Upper lobe of left lung (tissue), 6 donors: ENCODE measurements around the gene PURB. TPM values are rescaled to one million over a fixed set of nuclear protein-coding genes. Genes with fewer than 3 reads are reported as not detected.

ENCODE experiments used
- ATAC-seq, 2 donors: fragments of 200-7000 bp; cut with Tn5 transposase; one replicate each; pipeline ENCODE4 v1.9.1; 2022; ENCODE audit warnings: mild to moderate bottlenecking in 2 of 2, moderate library complexity in 2 of 2; ENCODE audit not compliant: low FRiP score in 2 of 2
- DNase-seq, 2 donors: peaks; one replicate each; pipeline ENCODE4 v3.0.0-alpha.2; 2019 to 2020
- H3K27ac ChIP-seq, 4 donors: fragments of 200-600 bp; sonication (generic); one replicate each; pipeline ENCODE4 v1.5.1; 2016 to 2019
- H3K27me3 ChIP-seq, 4 donors: fragments of 200-600 bp; sonication (generic); one replicate each; pipeline ENCODE4 v1.5.1; 2017 to 2019
- H3K36me3 ChIP-seq, 4 donors: fragments of 200-600 bp; sonication (generic); one replicate each; pipeline ENCODE4 v1.5.1; 2016 to 2019
- H3K4me1 ChIP-seq, 4 donors: fragments of 200-600 bp; sonication (generic); one replicate each; pipeline ENCODE4 v1.5.1; 2018 to 2019
- H3K4me3 ChIP-seq, 4 donors: fragments of 200-600 bp; sonication (generic); one replicate each; pipeline ENCODE4 v1.5.1; 2017 to 2019; ENCODE audit warnings: mild to moderate bottlenecking in 2 of 4, moderate library complexity in 1 of 4
- H3K9me3 ChIP-seq, 4 donors: fragments of 200-600 bp; sonication (generic); one replicate each; pipeline ENCODE4 v1.5.1; 2018 to 2019
- EP300 ChIP-seq, 4 donors: sonication (generic); formaldehyde crosslinking; IDR thresholded peaks; one replicate each; pipeline ENCODE4 v1.5.1; 2017; ENCODE audit warnings: antibody characterized with exemption in 4 of 4, control low read depth in 2 of 4
- POLR2A ChIP-seq, 4 donors: fragments of 450-650 bp; IDR thresholded peaks; one replicate each; pipeline ENCODE4 v1.5.1; 2016 to 2017; ENCODE audit warnings: antibody characterized with exemption in 4 of 4, mild to moderate bottlenecking in 2 of 4
- POLR2AphosphoS5 ChIP-seq, 2 donors: sonication (generic); formaldehyde crosslinking; IDR thresholded peaks; one replicate each; pipeline ENCODE4 v1.5.1; 2017; ENCODE audit warnings: antibody characterized with exemption in 2 of 2
- WGBS, 2 donors: methylation state at CpG; one replicate each; pipeline ENCODE4 v1.1.5; 2017 to 2018; 5-methylcytosine and 5-hydroxymethylcytosine counted together
- total RNA-seq, 6 donors: library from RNA; depleted of rRNA in 4 of 6; stranded (reverse); fragments of >200 nt in 4 of 6; gene quantifications; one replicate each; pipeline versions ENCODE4 v1.1.0 to v1.2.1, GENCODE V29; 2016 to 2021
- TF ChIP-seq, protein P1 (sequence below), 6 experiments: fragments of 450-650 bp in 4 of 6; fragments of 200-600 bp in 2 of 6; sonication (generic) in 2 of 6; IDR thresholded peaks; one replicate each; pipeline ENCODE4 v1.5.1; 2016 to 2019; ENCODE audit warnings: antibody characterized with exemption in 6 of 6
- donor health status: DM: no; HTN: no; CAD: no; lungs with moderate emphysema.
- donor health status: DM: no; HTN: yes; CAD: no; lungs with severe emphysema.

Gene PURB
- total RNA-seq, 6 donors from 2014 or later, result 15.0 to 38.2 (median 21.7) TPM

DNA sequence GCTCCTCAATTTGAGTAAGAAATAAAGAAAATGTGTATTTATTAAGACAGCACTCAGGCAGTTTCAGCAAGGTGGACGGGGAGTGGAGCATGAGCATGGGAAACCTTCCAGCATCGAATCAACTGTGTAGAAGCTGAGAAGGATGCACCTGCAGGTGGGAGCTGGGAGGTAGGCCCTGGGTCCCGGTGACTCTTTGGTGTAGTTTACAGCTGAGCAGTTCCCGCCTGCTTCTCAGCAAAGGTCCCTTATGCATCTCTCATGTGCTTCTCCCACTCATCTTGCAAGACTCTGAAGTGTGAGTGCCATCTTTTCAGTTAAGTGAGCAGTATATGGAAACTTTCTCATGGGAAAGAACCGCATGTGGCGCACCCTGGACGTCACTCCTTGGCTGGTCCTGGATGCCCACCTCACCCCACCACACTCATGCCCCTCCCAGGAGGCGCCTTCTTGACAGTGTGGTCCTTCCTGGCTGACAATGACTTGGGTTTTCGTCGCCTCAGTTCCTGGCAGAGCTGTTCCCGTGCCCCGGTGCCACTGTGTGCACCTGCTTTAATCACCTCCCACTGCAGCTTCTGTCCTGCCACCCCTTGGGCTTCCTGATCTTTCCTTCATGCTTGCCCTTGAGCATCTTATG, 19.8 kb upstream of the PURB start:
- peak in 1 of 2 donors; percentile 15 for ATAC-seq
- Histone ChIP-seq H3K9me3 (no peaks in the 10 kb centered on the region), H3K4me1 (no peaks in the 10 kb centered on the region), H3K27me3 (no peaks in the 10 kb centered on the region), H3K27ac (no peak overlapping the region), H3K4me3 (no peak overlapping the region), H3K36me3 (no peaks in the 10 kb centered on the region)
- 81 to 84% methylated on average over 11 to 12 of the region's 12 CpGs for WGBS, 2 donors
- DNase-seq, result no peak
- TF ChIP-seq EP300 (IDR thresholded peaks at IDR 0.05) (no peak), POLR2A (IDR thresholded peaks at IDR 0.05) (no peak)

DNA sequence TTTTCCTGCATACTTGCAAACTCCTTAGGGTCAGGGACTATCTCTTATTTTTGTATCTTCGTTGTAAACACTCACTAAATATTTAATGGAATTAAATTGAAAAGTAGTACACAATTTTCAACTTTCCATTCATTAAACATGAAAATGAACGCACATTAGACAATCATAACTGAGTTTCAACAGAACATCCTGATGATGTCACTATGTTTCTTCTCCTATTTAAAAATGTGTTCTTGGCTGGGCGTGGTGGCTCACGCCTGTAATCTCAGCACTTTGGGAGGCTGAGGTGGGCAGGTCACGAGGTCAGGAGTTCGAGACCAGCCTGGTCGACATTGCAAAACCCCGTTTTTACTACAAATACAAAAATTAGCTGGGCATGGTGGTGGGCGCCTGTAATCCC, 14.1 kb upstream of the PURB start:
- WGBS, 2 donors, result 84 to 87% methylated on average over 9 of the region's 9 CpGs
- TF ChIP-seq, protein P1, sequence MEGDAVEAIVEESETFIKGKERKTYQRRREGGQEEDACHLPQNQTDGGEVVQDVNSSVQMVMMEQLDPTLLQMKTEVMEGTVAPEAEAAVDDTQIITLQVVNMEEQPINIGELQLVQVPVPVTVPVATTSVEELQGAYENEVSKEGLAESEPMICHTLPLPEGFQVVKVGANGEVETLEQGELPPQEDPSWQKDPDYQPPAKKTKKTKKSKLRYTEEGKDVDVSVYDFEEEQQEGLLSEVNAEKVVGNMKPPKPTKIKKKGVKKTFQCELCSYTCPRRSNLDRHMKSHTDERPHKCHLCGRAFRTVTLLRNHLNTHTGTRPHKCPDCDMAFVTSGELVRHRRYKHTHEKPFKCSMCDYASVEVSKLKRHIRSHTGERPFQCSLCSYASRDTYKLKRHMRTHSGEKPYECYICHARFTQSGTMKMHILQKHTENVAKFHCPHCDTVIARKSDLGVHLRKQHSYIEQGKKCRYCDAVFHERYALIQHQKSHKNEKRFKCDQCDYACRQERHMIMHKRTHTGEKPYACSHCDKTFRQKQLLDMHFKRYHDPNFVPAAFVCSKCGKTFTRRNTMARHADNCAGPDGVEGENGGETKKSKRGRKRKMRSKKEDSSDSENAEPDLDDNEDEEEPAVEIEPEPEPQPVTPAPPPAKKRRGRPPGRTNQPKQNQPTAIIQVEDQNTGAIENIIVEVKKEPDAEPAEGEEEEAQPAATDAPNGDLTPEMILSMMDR (IDR thresholded peaks at IDR 0.05), result no peak
- TF ChIP-seq POLR2A (IDR thresholded peaks at IDR 0.05), result no peak
- no peak for TF ChIP-seq POLR2AphosphoS5 (IDR thresholded peaks at IDR 0.05)
- TF ChIP-seq EP300 (IDR thresholded peaks at IDR 0.05), result no peak
- Histone ChIP-seq H3K4me3 (no peak overlapping the region), H3K36me3 (no peaks in the 10 kb centered on the region), H3K27me3 (no peaks in the 10 kb centered on the region), H3K27ac (no peak overlapping the region), H3K4me1 (no peaks in the 10 kb centered on the region), H3K9me3 (no peaks in the 10 kb centered on the region)
- DNase-seq (no peak), ATAC-seq (no peak)

DNA sequence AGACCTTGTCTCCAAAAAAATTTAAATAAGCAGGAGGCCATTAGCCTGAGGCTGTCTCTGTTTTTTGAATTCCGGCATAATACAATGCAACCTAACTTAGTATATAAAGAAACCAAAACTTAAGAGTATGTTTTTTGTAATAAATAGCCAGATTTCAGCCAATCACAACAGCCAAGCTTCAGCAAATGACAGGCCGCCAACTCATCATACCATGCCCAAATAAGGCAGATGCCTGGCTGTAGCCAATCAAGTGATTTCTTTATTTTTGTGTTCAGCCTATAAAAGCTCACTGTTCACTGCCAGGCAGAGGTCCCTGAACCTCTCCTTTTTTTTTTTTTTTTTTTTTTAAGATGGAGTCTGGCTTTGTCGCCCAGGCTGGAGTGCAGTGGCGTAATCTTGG, 12.7 kb upstream of the PURB start:
- Histone ChIP-seq H3K9me3 (no peaks in the 10 kb centered on the region), H3K36me3 (no peaks in the 10 kb centered on the region), H3K4me1 (no peaks in the 10 kb centered on the region), H3K27me3 (no peaks in the 10 kb centered on the region), H3K4me3 (no peak overlapping the region), H3K27ac (no peak overlapping the region)
- ATAC-seq, result no peak
- DNase-seq, result no peak
- 94 to 95% methylated on average over 4 of the region's 4 CpGs for WGBS, 2 donors
- TF ChIP-seq EP300 (IDR thresholded peaks at IDR 0.05) (no peak), POLR2A (IDR thresholded peaks at IDR 0.05) (no peak), POLR2AphosphoS5 (IDR thresholded peaks at IDR 0.05) (no peak)
- TF ChIP-seq, protein P1 (IDR thresholded peaks at IDR 0.05), result no peak

DNA sequence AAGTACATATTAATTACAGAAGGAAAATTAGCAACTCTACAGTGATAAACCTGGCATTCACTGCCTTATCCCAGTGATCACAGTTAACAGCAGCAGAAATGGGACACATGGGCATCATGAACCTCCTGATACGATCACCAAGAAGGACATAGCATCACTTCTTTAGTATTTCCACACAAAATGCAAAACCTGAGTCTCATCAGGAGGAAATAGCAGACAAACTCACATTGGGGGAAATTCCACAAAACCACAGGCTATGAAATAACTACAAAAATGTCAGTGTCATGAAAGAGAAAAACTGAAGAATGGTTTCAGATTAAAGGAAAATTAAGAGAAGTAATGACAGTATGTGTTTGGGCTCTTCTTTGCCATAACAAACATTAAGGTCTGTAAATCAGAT, 12.0 kb upstream of the PURB start:
- no peak overlapping the region for H3K27ac ChIP-seq
- no peaks in the 10 kb centered on the region for H3K36me3 ChIP-seq
- no peaks in the 10 kb centered on the region for H3K9me3 ChIP-seq
- no peaks in the 10 kb centered on the region for H3K27me3 ChIP-seq
- TF ChIP-seq, protein P1 (IDR thresholded peaks at IDR 0.05), result no peak
- TF ChIP-seq POLR2A (IDR thresholded peaks at IDR 0.05), result no peak
- TF ChIP-seq POLR2AphosphoS5 (IDR thresholded peaks at IDR 0.05), result no peak
- TF ChIP-seq EP300 (IDR thresholded peaks at IDR 0.05), result no peak
- H3K4me3 ChIP-seq, result no peak overlapping the region
- 71 to 84% methylated on average over 1 of the region's 1 CpG for WGBS, 2 donors
- ATAC-seq (no peak), DNase-seq (no peak)
- H3K4me1 ChIP-seq, result no peaks in the 10 kb centered on the region

DNA sequence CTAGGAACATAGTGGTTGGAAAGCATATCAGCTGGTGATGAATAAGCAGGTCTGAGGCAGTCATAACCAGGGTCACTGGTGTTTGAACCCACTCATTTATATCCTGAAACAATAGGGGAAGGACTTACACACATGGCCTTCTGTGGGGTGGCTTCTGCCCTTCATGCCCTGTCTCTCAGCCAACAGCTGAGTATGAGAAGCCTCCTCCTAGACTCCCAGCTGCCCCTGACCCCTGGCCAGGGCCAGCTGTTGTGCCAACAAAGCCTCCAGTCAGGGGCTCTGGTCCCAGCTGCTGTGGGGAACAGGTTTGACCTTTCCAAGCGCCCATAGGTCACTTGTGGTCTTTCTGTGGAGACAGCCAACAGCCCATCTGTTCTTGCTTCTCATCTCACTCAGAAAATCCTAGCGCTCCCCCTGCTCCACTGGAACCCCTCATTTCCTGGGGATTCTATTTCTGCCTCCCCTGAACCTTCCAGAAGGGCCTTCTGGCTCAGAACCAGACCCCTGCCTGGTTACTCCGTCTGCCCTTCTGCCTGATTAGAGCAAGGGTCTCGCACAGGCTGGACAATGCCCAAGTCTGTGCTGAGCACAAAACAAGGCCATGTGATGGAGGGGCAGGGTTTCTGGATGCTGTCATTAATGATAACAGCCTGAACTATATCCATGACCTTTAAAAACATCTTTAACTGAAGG, 9.7 kb upstream of the PURB start:
- no peak overlapping the region for H3K27ac ChIP-seq
- H3K4me1 ChIP-seq, result no peaks in the 10 kb centered on the region
- H3K36me3 ChIP-seq, result no peaks in the 10 kb centered on the region
- ATAC-seq (no peak), DNase-seq (no peak)
- no peak overlapping the region for H3K4me3 ChIP-seq
- H3K9me3 ChIP-seq, result no peaks in the 10 kb centered on the region
- TF ChIP-seq POLR2AphosphoS5 (IDR thresholded peaks at IDR 0.05) (no peak), EP300 (IDR thresholded peaks at IDR 0.05) (no peak), POLR2A (IDR thresholded peaks at IDR 0.05) (no peak)
- TF ChIP-seq, protein P1 (IDR thresholded peaks at IDR 0.05), result no peak
- no peaks in the 10 kb centered on the region for H3K27me3 ChIP-seq
- 86 to 88% methylated on average over 3 to 4 of the region's 4 CpGs for WGBS, 2 donors
